ENCODE results near the gene UIMC1. TPM values are rescaled to one million over a fixed set of nuclear protein-coding genes. Genes with fewer than 3 reads are reported as not detected.

UIMC1 gene
- total RNA-seq, 1 experiment from 2014 or later = 53.0 TPM

DNA sequence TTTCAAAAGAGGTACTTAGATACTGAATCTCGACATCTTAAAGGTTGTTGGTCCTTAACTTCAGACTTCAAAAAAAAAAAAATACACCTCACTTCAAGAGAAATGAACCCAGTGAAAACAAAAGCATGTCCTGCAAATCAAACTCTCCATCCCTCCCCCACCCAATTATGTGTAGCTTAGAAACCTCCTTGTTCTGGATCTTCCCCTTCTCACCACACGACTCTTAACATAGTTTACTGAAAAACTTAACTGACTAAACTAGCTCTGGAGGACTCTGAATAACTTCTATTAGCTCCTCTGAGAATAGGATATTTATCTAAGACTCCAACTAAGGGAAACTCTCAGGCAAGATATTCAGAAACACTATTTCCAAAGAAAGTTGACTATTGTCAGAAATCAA lies 58.7 kb downstream of the UIMC1 start:
- no peak overlapping the region for H2BK12ac ChIP-seq (ENCODE audit: insufficient read length, low read depth, low read length)
- no peak overlapping the region for H2BK15ac ChIP-seq (ENCODE audit: low read depth, low read length)
- peaks cover 50 to 53% of the 10 kb centered on the region in 2 experiments for H3K4me1 Mint-ChIP-seq
- no peak overlapping the region for H3K9ac ChIP-seq (ENCODE audit: extremely low read depth, insufficient read length, low read length)
- H4K91ac ChIP-seq (ENCODE audit: insufficient read length, low read depth, low read length) = no peak overlapping the region
- H3K9me3 Mint-ChIP-seq = peaks cover 0 to 2% of the 10 kb centered on the region in 2 experiments; a peak in 1 of 5 replicates
- DNase-seq = no peak
- H4K8ac ChIP-seq (replicated peaks; ENCODE audit: insufficient read length, low read depth, low read length) = no peak overlapping the region
- no peak overlapping the region for H3K14ac ChIP-seq (ENCODE audit: insufficient read depth, low read length)
- no CpG with 5 or more reads among the region's 2 CpGs for WGBS (ENCODE audit: extremely low coverage, insufficient read length, low lambda C conversion rate)
- H3K23ac ChIP-seq (ENCODE audit: insufficient read length, low read depth, low read length) = no peak overlapping the region
- H2BK20ac ChIP-seq (ENCODE audit: low read depth, low read length, poor library complexity, severe bottlenecking) = no peak overlapping the region
- H3K4me1 ChIP-seq (ENCODE audit: insufficient read depth, low read length) = peaks cover 10% of the 10 kb centered on the region; the same call in 1 of the 2 replicates
- H3K36me3 Mint-ChIP-seq (ENCODE audit: insufficient read depth in 1 of 3, low read depth in 3 of 3) = peaks cover 24 to 59% (median 55%) of the 10 kb centered on the region in 3 experiments
- H3K27ac Mint-ChIP-seq = peak overlapping the region in 2 of 3 experiments; percentile 13 to 49; a peak in 5 of 7 replicates
- no peak overlapping the region for H3K4me2 ChIP-seq (ENCODE audit: insufficient read depth, insufficient read length, low read length)
- no peaks in the 10 kb centered on the region for H4K20me1 ChIP-seq (ENCODE audit: control insufficient read depth, insufficient read depth, insufficient read length)
- H4K5ac ChIP-seq (ENCODE audit: insufficient read length, low read depth, low read length) = no peak overlapping the region
- no peaks in the 10 kb centered on the region for H3K9me3 ChIP-seq (ENCODE audit: control insufficient read depth, low read depth, low read length)
- H3K27me3 ChIP-seq (ENCODE audit: insufficient read depth, low read length) = no peaks in the 10 kb centered on the region
- no peaks in the 10 kb centered on the region for H3K79me2 ChIP-seq (ENCODE audit: insufficient read depth, low read length)
- no peak overlapping the region for H2BK5ac ChIP-seq (ENCODE audit: insufficient read length, low read length)
- H2BK120ac ChIP-seq (ENCODE audit: low read depth, low read length, poor library complexity, severe bottlenecking) = no peak overlapping the region
- H2AFZ ChIP-seq (ENCODE audit: low read length) = no peak overlapping the region
- no peak overlapping the region for H3K4ac ChIP-seq (ENCODE audit: low read depth, low read length)
- no peak overlapping the region for H3K4me3 Mint-ChIP-seq
- no peak overlapping the region for H3K56ac ChIP-seq (ENCODE audit: insufficient read length, low read depth, low read length)
- no peak overlapping the region for H2AK5ac ChIP-seq (ENCODE audit: insufficient read length, low read length)
- no peaks in the 10 kb centered on the region for H3K23me2 ChIP-seq (ENCODE audit: insufficient read length, low read depth, low read length, poor library complexity, severe bottlenecking)
- H3K27ac ChIP-seq (ENCODE audit: insufficient read length, low read depth, low read length) = no peak overlapping the region
- H3K79me1 ChIP-seq (ENCODE audit: insufficient read depth, low read depth, low read length, poor library complexity, severe bottlenecking) = no peaks in the 10 kb centered on the region
- H3T11ph ChIP-seq (ENCODE audit: low read length) = no peak overlapping the region
- TF ChIP-seq, protein P1, sequence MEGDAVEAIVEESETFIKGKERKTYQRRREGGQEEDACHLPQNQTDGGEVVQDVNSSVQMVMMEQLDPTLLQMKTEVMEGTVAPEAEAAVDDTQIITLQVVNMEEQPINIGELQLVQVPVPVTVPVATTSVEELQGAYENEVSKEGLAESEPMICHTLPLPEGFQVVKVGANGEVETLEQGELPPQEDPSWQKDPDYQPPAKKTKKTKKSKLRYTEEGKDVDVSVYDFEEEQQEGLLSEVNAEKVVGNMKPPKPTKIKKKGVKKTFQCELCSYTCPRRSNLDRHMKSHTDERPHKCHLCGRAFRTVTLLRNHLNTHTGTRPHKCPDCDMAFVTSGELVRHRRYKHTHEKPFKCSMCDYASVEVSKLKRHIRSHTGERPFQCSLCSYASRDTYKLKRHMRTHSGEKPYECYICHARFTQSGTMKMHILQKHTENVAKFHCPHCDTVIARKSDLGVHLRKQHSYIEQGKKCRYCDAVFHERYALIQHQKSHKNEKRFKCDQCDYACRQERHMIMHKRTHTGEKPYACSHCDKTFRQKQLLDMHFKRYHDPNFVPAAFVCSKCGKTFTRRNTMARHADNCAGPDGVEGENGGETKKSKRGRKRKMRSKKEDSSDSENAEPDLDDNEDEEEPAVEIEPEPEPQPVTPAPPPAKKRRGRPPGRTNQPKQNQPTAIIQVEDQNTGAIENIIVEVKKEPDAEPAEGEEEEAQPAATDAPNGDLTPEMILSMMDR (conservative IDR thresholded peaks at IDR 0.05) = no peak
- no peak overlapping the region for H3K18ac ChIP-seq (ENCODE audit: insufficient read length, low read depth, low read length)
- no peaks in the 10 kb centered on the region for H3K27me3 Mint-ChIP-seq (ENCODE audit: low read depth)

Measured in H9 (cell line).